M059J (cell line): ENCODE results near the gene KRTAP9-1. TPM values are rescaled to one million over a fixed set of nuclear protein-coding genes. Genes with fewer than 3 reads are reported as not detected.
"Not testable (repeated sequence)": the region's sequence is repeated elsewhere in the genome, so short reads cannot be mapped to it uniquely, and the experiment has no call there.

Experiments used
- DNase-seq: peaks from one replicate; pipeline ENCODE4 v3.0.0-alpha.2; 2012; ENCODE audit warnings: low read depth
- total RNA-seq: library from RNA; depleted of rRNA; stranded (reverse); fragments of >200 nt; shearing (Covaris generic); gene quantifications from 2 replicates; pipeline ENCODE4 v1.2.3, GENCODE V29; 2014; rRNA removed

Gene KRTAP9-1, protein sequence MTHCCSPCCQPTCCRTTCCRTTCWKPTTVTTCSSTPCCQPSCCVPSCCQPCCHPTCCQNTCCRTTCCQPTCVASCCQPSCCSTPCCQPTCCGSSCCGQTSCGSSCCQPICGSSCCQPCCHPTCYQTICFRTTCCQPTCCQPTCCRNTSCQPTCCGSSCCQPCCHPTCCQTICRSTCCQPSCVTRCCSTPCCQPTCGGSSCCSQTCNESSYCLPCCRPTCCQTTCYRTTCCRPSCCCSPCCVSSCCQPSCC
- not detected in 2 replicates for total RNA-seq

GRCh38 chr17:41189837-41190318 is at the start of gene KRTAP9-1:
Gene KRTAP9-1 (plus strand): TSS chr17:41189887. CDS start chr17:41189887, 0 bp downstream.
- DNase-seq, result not testable (repeated sequence)

DNA sequence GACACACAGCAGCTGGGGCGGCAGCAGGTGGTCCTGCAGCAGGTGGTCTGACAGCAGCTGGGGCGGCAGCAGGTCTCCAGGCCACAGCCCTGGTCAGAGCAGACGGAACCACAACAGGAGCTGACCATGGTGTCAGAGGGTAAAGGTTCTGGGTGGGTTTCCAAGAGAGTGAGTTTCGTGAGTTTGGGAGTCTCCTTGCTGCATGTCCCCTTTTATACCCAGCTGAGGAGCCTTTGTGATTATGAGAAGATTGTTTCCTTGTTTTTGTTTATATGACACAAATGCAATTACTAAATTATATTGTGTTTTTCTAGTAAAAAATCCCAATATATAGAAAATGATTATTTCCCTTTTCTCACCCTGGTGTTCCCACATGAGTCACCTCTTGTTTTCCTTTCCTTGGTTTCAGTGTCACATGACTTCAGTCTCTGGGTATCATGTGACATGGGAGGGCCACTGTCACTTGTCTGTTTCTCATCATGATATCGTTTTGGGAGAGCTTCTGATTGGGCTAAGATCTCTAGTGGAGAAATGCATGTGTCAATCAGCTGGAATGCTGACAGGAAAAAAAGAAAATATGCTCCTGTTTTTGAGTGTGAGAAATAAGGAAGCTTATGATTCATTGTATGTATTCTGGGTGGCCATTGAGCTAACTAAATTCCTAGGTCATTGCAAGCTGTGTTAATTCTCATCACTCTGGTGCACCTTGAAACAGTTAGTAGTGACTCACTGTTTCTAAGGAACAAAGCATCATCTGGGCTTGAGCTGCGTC is 49.1 kb upstream of the KRTAP9-1 start, which contains the start of gene KRTAP4-6:
TSS of gene KRTAP4-6 (minus strand) at position 185 of the 772 bp plus-strand sequence. CDS start at position 128, 57 bp downstream.
- peak; percentile 83 for DNase-seq

- no peak for DNase-seq
Observed at GRCh38 chr17:41141361-41141760, 48.3 kb upstream of the KRTAP9-1 start.

- no peak for DNase-seq
Observed at GRCh38 chr17:41144846-41145245, 44.8 kb upstream of the KRTAP9-1 start.

DNA sequence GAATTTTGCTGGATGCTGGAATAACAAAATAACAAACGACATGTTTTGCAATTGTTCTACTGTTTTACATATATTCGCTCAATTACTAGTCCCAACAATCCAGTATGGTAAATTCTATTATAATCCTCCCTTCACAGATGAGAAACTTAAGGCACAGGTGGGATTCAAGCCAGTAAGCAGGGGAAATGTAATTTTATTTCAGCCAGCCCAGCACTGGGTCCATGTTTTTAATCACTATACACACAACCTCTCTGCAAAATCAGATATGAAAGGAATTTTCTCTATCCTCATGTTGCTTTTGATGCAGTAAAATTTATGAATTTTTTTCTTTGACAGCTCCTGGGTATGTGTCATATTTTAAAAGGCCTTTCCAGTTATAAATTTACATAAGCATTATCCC is 44.4 kb upstream of the KRTAP9-1 start:
- no peak for DNase-seq

GRCh38 chr17:41147531-41148204 is 42.0 kb upstream of the KRTAP9-1 start:
- DNase-seq, result no peak

- DNase-seq, result not testable (repeated sequence)
Observed at GRCh38 chr17:41148971-41149651, 40.6 kb upstream of the KRTAP9-1 start.

DNA sequence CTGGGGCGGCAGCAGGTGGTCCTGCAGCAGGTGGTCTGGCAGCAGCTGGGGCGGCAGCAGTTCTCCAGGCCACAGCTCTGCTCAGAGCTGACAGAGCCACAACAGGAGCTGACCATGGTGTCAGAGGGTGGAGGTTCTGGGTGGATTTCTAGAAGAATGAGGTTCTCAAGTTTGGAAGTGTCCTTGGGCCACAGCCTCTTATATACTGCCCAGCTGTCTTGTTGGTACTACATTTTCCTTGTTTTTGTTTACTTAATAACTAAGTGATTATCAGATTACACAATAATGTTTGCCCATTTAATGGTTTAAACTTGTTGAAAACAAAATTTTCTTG is 40.1 kb upstream of the KRTAP9-1 start, which contains the start of gene KRTAP4-5:
TSS of gene KRTAP4-5 (minus strand) at position 174 of the 334 bp plus-strand sequence. CDS start at position 116, 58 bp downstream.
- DNase-seq, result no peak

GRCh38 chr17:41150026-41150425 is 39.7 kb upstream of the KRTAP9-1 start:
- DNase-seq, result no peak

DNA sequence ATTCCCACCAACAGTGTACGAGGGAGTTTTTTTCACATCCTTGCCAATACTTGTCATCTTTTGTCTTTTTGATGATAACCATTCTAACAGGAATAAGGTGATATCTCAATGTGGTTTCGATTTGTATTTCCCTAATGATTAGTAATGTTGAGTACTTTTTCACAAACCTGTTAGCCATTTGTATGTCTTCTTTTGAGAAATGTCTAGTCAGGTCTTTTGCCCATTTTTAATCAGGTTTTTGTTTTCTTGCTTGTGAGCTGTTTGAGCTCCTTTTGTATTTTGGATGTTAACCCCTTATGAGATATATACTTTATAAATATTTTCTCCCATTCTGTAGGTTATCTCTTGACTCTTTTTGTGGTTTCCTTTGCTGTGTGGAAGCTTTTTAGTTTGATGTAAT is 38.2 kb upstream of the KRTAP9-1 start:
- no peak for DNase-seq

- no peak for DNase-seq
Observed at GRCh38 chr17:41153856-41154255, 35.8 kb upstream of the KRTAP9-1 start.

- not testable (repeated sequence) for DNase-seq
Observed at GRCh38 chr17:41160190-41160589, 29.5 kb upstream of the KRTAP9-1 start.

DNA sequence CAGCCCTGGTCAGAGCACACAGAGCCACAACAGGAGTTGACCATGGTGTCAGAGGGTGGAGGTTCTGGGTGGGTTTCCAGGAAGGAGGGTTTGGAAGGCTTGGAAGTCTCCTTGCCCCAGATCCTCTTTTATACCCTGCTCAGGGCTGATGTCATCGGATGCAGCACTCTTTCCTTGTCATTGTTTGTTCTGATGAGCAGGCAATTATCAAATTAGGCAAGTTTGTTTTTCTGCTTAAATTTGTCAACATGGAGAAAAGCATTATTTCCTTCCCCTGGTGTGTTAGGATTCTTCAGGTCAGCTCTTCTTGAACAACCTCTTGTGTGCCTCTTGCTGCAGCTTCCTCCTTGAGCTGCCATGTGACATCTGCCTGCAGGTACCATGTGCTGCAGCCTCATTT is 29.0 kb upstream of the KRTAP9-1 start, which contains the start of gene KRTAP4-4:
TSS of gene KRTAP4-4 (minus strand) at position 101 of the 400 bp plus-strand sequence. CDS start at position 44, 57 bp downstream.
- no peak for DNase-seq

DNA sequence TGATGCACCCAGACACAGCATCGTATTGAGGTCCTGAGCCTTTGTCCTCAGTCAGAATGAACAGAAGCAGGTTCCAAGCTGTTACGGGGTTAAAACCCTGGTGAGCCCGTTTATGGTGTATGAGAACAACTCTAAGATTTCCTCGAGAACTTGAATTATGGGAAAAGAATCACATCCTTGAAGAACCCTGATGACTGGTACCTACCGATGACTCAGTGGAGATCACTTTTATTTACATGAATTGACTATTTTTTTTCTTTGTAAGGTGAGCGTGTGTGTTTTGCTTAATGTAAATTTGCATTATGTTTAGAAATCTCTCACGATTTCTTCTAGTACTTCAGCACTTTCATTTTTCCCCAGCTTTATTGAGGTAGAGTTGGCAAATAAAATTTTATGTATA is 25.9 kb upstream of the KRTAP9-1 start:
- peak; percentile 50 for DNase-seq

DNA sequence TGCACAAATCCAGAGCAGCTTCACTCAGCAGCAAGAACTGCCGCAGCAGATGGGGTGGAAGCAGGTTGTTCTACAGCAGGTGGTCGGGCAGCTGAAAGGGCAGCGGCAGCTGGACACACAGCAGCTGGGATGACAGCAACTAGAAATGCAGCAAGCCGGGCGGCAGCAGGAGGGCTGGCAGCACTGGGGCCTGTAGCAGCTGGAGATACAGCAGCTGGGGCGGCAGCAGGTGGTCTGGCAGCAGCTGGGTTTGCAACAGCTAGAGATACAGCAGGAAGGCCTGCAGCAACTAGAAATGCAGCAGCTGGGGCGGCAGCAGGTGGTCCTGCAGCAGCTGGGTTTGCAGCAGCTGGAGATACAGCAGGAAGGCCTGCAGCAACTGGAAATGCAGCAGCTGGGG is 22.1 kb upstream of the KRTAP9-1 start:
- DNase-seq, result no peak

DNA sequence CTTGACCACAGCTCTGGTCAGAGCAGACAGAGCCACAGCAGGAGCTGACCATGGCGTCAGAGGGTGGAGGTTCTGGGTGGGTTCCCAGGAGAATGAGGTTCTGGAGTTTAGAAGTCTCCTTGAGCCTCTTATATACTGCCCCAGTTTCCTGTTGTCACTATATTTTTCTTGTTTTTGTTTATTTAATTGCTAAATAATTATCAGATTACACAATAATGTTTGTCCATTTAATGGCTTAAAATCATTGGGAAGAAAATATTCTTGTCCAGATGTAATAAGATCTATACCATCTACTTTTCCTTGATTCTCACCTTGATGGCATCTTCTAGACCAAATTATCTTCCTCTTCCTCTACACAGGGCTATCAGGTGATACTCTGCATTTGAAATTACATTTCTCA is 21.6 kb upstream of the KRTAP9-1 start, which contains the start of gene KRTAP4-3:
TSS of gene KRTAP4-3 (minus strand) at position 101 of the 400 bp plus-strand sequence. CDS start at position 52, 49 bp downstream.
- no peak for DNase-seq

- DNase-seq, result no peak
Observed at GRCh38 chr17:41171886-41172285, 17.8 kb upstream of the KRTAP9-1 start.

GRCh38 chr17:41176744-41177387 is 12.8 kb upstream of the KRTAP9-1 start:
- DNase-seq, result no peak

GRCh38 chr17:41177727-41178271 is 11.9 kb upstream of the KRTAP9-1 start, which contains the start of gene KRTAP4-2:
Gene KRTAP4-2 (minus strand): TSS chr17:41178221. CDS start chr17:41178164, 57 bp downstream.
- no peak for DNase-seq

GRCh38 chr17:41178341-41178740 is 11.3 kb upstream of the KRTAP9-1 start:
- peak; percentile 48 for DNase-seq
